ENCODE measurements around the gene CTRL. TPM values are rescaled to one million over a fixed set of nuclear protein-coding genes. Genes with fewer than 3 reads are reported as not detected.

The CTRL gene
- total RNA-seq, 2 experiments from 2014 or later: 2.9 to 3.1 TPM

DNA sequence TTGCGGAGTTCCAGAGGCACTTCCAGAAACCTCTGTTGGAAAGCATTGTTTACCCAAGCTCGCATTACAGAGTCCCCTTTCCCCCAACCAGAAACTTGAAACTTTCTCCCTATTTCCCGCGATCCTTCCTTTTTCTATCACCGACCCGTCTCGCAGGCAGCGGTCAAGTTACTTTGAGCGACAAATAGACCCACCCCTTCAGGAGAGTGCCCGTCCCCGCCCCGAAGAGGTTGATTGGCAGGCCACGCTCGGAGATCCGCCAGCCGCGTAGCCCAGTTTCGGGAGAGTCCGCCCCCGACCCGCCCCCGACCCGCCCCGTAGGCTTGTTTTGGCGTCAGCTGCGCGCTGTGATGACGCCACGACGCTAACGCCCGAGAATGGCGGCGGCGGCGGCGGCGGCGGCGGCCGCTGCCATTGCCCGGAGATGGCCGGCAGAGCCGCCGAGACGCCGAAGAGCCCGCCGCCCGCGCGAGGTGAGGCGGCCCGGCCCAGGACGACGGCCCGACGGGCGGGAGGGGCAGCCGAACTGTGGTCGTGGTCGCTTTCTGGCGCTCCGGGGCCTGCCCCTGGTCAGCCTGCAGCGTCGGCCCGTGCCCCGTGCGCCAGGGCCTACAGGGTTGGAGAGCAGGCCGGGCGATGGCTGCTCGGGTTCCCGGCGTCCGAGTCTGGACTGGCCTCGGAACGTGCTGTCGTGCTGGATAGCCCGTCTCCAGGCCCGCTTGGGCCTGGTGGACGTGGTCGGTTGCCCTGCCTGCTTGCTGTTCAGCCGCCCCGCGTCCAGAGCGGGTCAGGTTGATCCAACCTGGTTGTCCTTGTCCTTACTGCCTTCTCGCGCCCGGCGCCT lies 38.5 kb downstream of the CTRL start, which contains the start of gene PSKH1:
PSKH1 (plus strand) TSS at position 356 of the 844 bp plus-strand sequence. CDS start 15,496 bp downstream, outside the sequence.
- POLR2A ChIA-PET: interaction anchor here (0.6 to 3.4 kb wide), 6 partner anchors 36 to 349 kb away, joined by 3 to 18 read pairs (median 4); partner anchors contain the start of genes NUTF2 and PSMB10
- intact Hi-C loops (cut with micrococcal nuclease): loop anchor here (1.0 to 2.0 kb wide), 4 partner anchors 25 to 130 kb away; partner anchors contain the start of genes DDX28, DUS2 and NUTF2
- no peaks in the 10 kb centered on the region for H3K36me3 Mint-ChIP-seq
- peak; percentile 98 for DNase-seq
- no peaks in the 10 kb centered on the region for H3K9me3 Mint-ChIP-seq
- peaks cover 29% of the 10 kb centered on the region for H3K4me1 Mint-ChIP-seq (ENCODE audit: low read depth)
- H3K4me3 Mint-ChIP-seq: peak within 1 kb of the TSS; percentile 96
- no peaks in the 10 kb centered on the region for H3K27me3 Mint-ChIP-seq
- CTCF ChIA-PET: interaction anchor here (1.4 to 3.5 kb wide), 4 partner anchors 10 to 372 kb away, joined by 3 to 30 read pairs (median 8); partner anchors contain the start of genes NRN1L and PSMB10
- H3K27ac Mint-ChIP-seq: peak within 1 kb of the TSS; percentile 89

DNA sequence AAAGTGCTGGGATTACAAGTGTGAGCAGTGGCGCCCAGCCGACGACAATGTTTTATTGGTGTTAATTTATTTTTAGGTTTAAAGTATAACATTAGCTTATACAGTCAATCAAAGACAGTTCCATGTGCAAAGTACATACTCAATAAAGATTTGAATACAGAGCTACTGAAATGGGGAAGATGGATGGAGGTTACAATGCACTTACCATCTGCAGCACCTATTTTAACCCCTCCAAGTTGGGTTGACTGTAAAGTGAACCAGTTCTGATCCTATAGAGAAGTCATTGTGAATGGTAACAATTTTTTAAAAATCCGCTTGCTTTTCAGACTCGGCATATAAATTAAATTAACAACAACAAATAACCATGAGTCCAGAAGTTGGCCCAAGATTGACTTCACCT lies 39.3 kb downstream of the CTRL start:
- Mint-ChIP-seq H3K4me1 (ENCODE audit: low read depth) (peaks cover 29% of the 10 kb centered on the region), H3K27me3 (no peaks in the 10 kb centered on the region), H3K36me3 (no peaks in the 10 kb centered on the region), H3K4me3 (peak overlapping the region; percentile 96), H3K9me3 (no peaks in the 10 kb centered on the region), H3K27ac (peak overlapping the region; percentile 71)
- ChIA-PET POLR2A (interaction anchor here (0.6 to 3.4 kb wide), 6 partner anchors 36 to 173 kb away, joined by 3 to 18 read pairs (median 3); partner anchors contain the start of genes GFOD2, NUTF2 and PSMB10), CTCF (interaction anchor here (0.5 to 3.5 kb wide), 5 partner anchors 9 to 1232 kb away, joined by 3 to 30 read pairs (median 5); partner anchors contain the start of genes NRN1L and PSMB10)
- intact Hi-C loops (cut with micrococcal nuclease): loop anchor here (2.0 kb wide), 1 partner anchor 130 kb away; the partner anchor contains the start of genes DDX28 and DUS2
- no peak for DNase-seq

DNA sequence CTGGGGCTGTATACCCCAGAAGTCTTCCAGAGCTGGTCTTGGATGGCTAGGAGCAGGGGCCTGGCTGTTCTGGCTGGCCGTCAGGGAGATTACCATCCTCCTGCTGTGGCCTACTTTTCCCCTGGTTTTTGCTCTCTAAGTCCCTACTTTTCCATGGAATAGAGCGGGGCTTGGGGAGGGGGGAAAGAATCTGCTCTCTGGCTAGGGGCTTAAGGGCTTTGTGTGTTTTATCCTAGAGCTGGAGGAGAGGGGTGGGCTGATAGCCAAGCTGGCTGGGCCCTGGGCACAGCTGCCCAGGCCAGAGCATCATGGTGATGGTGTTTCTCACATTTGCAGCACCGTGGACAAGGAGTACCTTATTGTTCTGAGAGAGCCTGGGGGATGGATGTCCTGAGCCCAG lies 43.3 kb downstream of the CTRL start:
- intact Hi-C loops (cut with micrococcal nuclease): no loop called here
- no peak for DNase-seq
- H3K4me3 Mint-ChIP-seq: no peak overlapping the region
- no peaks in the 10 kb centered on the region for H3K9me3 Mint-ChIP-seq
- no peak overlapping the region for H3K27ac Mint-ChIP-seq
- H3K4me1 Mint-ChIP-seq (ENCODE audit: low read depth): peaks cover 7% of the 10 kb centered on the region
- no peaks in the 10 kb centered on the region for H3K27me3 Mint-ChIP-seq
- CTCF ChIA-PET: interaction anchor here (0.7 to 1.3 kb wide), 3 partner anchors 41 to 341 kb away, joined by 3 to 6 read pairs (median 3); no protein-coding TSS in a partner anchor
- peaks cover 8% of the 10 kb centered on the region for H3K36me3 Mint-ChIP-seq
- POLR2A ChIA-PET: no interaction called here

- H3K36me3 Mint-ChIP-seq: peaks cover 13% of the 10 kb centered on the region
- ChIA-PET POLR2A (no interaction called here), CTCF (interaction anchor here (1.0 to 2.1 kb wide), 6 partner anchors 14 to 510 kb away, joined by 3 to 11 read pairs (median 4); no protein-coding TSS in a partner anchor)
- H3K4me3 Mint-ChIP-seq: no peak overlapping the region
- intact Hi-C loops (cut with micrococcal nuclease): no loop called here
- H3K27me3 Mint-ChIP-seq: no peaks in the 10 kb centered on the region
- no peaks in the 10 kb centered on the region for H3K4me1 Mint-ChIP-seq (ENCODE audit: low read depth)
- no peak for DNase-seq
- H3K27ac Mint-ChIP-seq: no peak overlapping the region
- no peaks in the 10 kb centered on the region for H3K9me3 Mint-ChIP-seq
Measured at GRCh38 chr16:67886387-67886786, 45.3 kb downstream of the CTRL start.

DNA sequence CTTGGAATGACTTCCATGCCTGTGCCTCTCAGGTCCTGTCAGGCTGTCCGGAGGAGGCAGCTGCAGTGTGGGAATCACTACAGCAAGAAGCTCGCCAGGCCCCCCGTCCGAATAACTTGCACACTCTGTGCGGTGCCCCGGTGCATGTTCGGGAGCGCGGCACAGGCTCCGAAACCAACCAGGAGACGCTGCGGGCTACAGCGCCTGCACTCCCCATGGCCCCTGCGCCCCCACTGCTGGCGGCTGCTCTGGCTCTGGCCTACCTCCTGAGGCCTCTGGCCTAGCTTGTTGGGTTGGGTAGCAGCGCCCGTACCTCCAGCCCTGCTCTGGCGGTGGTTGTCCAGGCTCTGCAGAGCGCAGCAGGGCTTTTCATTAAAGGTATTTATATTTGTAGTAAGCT lies 45.7 kb downstream of the CTRL start:
- CTCF ChIA-PET: interaction anchor here (1.0 to 4.4 kb wide), 8 partner anchors 15 to 510 kb away, joined by 3 to 62 read pairs (median 4); no protein-coding TSS in a partner anchor
- H3K36me3 Mint-ChIP-seq: peaks cover 13% of the 10 kb centered on the region
- H3K9me3 Mint-ChIP-seq: no peaks in the 10 kb centered on the region
- no peak overlapping the region for H3K4me3 Mint-ChIP-seq
- H3K27me3 Mint-ChIP-seq: no peaks in the 10 kb centered on the region
- no peaks in the 10 kb centered on the region for H3K4me1 Mint-ChIP-seq (ENCODE audit: low read depth)
- POLR2A ChIA-PET: no interaction called here
- no peak overlapping the region for H3K27ac Mint-ChIP-seq
- DNase-seq: no peak
- intact Hi-C loops (cut with micrococcal nuclease): no loop called here

GRCh38 chr16:67885545-67885944 lies 46.1 kb downstream of the CTRL start:
- ChIA-PET POLR2A (interaction anchor here (1.4 kb wide), 1 partner anchor 43 kb away, joined by 3 read pairs; no protein-coding TSS in a partner anchor), CTCF (interaction anchor here (1.0 to 4.4 kb wide), 7 partner anchors 15 to 511 kb away, joined by 3 to 62 read pairs (median 3); no protein-coding TSS in a partner anchor)
- no peak for DNase-seq
- H3K4me1 Mint-ChIP-seq (ENCODE audit: low read depth): no peaks in the 10 kb centered on the region
- no peak overlapping the region for H3K4me3 Mint-ChIP-seq
- H3K9me3 Mint-ChIP-seq: no peaks in the 10 kb centered on the region
- H3K36me3 Mint-ChIP-seq: peaks cover 13% of the 10 kb centered on the region
- no peaks in the 10 kb centered on the region for H3K27me3 Mint-ChIP-seq
- intact Hi-C loops (cut with micrococcal nuclease): no loop called here
- no peak overlapping the region for H3K27ac Mint-ChIP-seq

- peaks cover 17% of the 10 kb centered on the region for H3K36me3 Mint-ChIP-seq
- H3K27me3 Mint-ChIP-seq: no peaks in the 10 kb centered on the region
- DNase-seq: no peak
- CTCF ChIA-PET: interaction anchor here (0.7 to 4.4 kb wide), 23 partner anchors 8 to 363 kb away, joined by 3 to 62 read pairs (median 8); partner anchors contain the start of genes CARMIL2, CTRL, DDX28 and DUS2
- no peak within 1 kb of the TSS for H3K27ac Mint-ChIP-seq
- H3K4me3 Mint-ChIP-seq: no peak within 1 kb of the TSS
- intact Hi-C loops (cut with micrococcal nuclease): loop anchor here (5.0 kb wide), 1 partner anchor 158 kb away; no protein-coding TSS in a partner anchor
- no peaks in the 10 kb centered on the region for H3K4me1 Mint-ChIP-seq (ENCODE audit: low read depth)
- POLR2A ChIA-PET: interaction anchor here (1.2 to 2.6 kb wide), 3 partner anchors 31 to 51 kb away, joined by 3 to 9 read pairs (median 5); partner anchors contain the start of gene PSMB10
- no peaks in the 10 kb centered on the region for H3K9me3 Mint-ChIP-seq
Measured at GRCh38 chr16:67884684-67885083, 47.0 kb downstream of the CTRL start, which contains the start of gene NRN1L. Gene NRN1L, plus strand, starts transcription at chr16:67884885. Its CDS starts 19 bp downstream, at chr16:67884904.

DNA sequence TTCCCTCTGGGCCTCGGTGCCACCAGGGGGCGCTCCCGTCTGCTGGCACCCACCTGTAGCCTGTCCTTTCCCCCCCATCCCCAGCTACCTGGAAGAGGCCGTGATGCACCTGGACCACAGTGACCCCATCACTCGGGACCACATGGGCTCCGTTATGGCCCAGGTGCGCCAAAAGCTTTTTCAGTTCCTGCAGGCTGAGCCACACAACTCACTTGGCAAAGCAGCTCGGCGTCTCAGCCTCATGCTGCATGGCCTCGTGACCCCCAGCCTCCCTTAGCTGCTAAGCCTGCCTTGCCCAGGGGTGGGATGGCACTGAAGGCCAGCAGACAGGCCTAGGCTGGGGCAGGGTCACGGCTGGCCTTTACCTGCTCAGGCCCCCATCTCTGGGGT lies 47.8 kb downstream of the CTRL start:
- Mint-ChIP-seq H3K27me3 (no peaks in the 10 kb centered on the region), H3K36me3 (peaks cover 20% of the 10 kb centered on the region), H3K27ac (no peak overlapping the region), H3K4me3 (no peak overlapping the region), H3K4me1 (ENCODE audit: low read depth) (no peaks in the 10 kb centered on the region), H3K9me3 (no peaks in the 10 kb centered on the region)
- DNase-seq: peak; percentile 73
- intact Hi-C loops (cut with micrococcal nuclease): loop anchor here (1.0 to 5.0 kb wide), 2 partner anchors 44 to 158 kb away; no protein-coding TSS in a partner anchor
- CTCF ChIA-PET: interaction anchor here (0.5 to 4.4 kb wide), 35 partner anchors 9 to 666 kb away, joined by 3 to 62 read pairs (median 4); partner anchors contain the start of genes CARMIL2, CTRL, DDX28 and DUS2
- POLR2A ChIA-PET: interaction anchor here (0.8 to 2.6 kb wide), 3 partner anchors 31 to 52 kb away, joined by 3 to 9 read pairs (median 5); partner anchors contain the start of gene PSMB10

DNA sequence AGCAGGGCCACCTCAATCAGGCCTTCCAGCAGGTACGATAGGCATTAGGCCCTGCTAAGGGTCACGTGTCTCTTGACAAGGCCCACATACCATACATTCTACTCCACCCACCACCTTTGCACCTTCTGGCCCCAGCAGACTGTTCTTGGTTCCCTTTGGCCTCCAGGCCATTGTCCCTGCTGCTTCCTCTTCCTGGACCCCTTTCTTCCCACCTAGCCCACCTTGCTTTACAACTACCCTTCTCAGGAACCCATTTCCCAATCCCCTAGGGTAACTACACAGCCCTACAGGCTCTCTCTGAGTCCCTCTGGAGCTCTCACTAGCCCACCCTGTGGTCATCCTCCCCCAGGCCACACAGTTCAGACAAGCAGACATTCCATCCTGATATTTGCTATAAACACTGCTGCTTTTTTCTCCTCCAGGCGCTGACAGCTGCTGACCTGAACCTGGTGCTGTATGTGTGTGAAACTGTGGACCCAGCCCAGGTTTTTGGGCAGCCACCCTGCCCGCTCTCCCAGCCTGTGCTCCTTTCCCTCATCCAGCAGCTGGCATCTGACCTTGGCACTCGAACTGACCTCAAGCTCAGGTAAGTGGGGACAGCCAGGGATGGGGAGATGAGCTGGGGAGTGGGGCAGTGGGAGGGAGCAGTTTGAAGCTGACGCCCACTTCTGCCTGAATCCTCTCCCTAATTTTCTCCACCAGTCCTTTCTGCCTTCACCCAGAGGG lies 48.4 kb downstream of the CTRL start:
- intact Hi-C loops (cut with micrococcal nuclease): loop anchor here (1.0 to 5.0 kb wide), 2 partner anchors 45 to 159 kb away; no protein-coding TSS in a partner anchor
- CTCF ChIA-PET: interaction anchor here (0.9 to 4.4 kb wide), 30 partner anchors 9 to 345 kb away, joined by 3 to 62 read pairs (median 6); partner anchors contain the start of genes CARMIL2, CTRL, DDX28 and DUS2
- no peaks in the 10 kb centered on the region for H3K27me3 Mint-ChIP-seq
- H3K36me3 Mint-ChIP-seq: peaks cover 23% of the 10 kb centered on the region
- H3K4me3 Mint-ChIP-seq: no peak overlapping the region
- H3K9me3 Mint-ChIP-seq: no peaks in the 10 kb centered on the region
- no peak overlapping the region for H3K27ac Mint-ChIP-seq
- DNase-seq: no peak
- no peaks in the 10 kb centered on the region for H3K4me1 Mint-ChIP-seq (ENCODE audit: low read depth)
- POLR2A ChIA-PET: interaction anchor here (0.8 to 2.6 kb wide), 3 partner anchors 32 to 53 kb away, joined by 3 to 9 read pairs (median 5); partner anchors contain the start of gene PSMB10

DNA sequence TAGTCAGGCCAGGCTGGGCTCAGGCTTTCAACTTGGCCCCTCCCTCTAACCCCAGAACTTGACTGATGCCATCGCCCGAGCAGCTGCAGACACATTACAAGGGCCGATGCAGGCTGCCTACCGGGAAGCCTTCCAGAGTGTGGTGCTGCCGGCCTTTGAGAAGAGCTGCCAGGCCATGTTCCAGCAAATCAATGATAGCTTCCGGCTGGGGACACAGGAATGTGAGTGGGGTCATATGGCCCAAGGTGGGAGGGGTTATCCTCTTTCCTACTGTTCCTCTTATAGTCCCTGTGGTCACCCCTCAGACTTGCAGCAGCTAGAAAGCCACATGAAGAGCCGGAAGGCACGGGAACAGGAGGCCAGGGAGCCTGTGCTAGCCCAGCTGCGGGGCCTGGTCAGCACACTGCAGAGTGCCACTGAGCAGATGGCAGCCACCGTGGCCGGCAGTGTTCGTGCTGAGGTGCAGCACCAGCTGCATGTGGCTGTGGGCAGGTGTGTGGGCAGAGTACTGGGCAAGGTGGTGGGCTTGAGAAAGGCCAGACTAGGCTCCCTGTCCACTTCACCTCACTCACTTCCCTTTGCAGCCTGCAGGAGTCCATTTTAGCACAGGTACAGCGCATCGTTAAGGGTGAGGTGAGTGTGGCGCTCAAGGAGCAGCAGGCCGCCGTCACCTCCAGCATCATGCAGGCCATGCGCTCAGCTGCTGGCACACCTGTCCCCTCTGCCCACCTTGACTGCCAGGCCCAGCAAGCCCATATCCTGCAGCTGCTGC lies 49.1 kb downstream of the CTRL start:
- H3K4me3 Mint-ChIP-seq: no peak overlapping the region
- no peaks in the 10 kb centered on the region for H3K27me3 Mint-ChIP-seq
- DNase-seq: no peak
- CTCF ChIA-PET: interaction anchor here (0.8 to 4.4 kb wide), 16 partner anchors 8 to 210 kb away, joined by 3 to 62 read pairs (median 16); partner anchors contain the start of genes CTRL, EDC4 and PSKH1
- no peak overlapping the region for H3K27ac Mint-ChIP-seq
- no peaks in the 10 kb centered on the region for H3K9me3 Mint-ChIP-seq
- no peaks in the 10 kb centered on the region for H3K4me1 Mint-ChIP-seq (ENCODE audit: low read depth)
- peaks cover 26% of the 10 kb centered on the region for H3K36me3 Mint-ChIP-seq
- POLR2A ChIA-PET: interaction anchor here (1.0 to 2.6 kb wide), 3 partner anchors 48 to 54 kb away, joined by 3 to 9 read pairs (median 5); partner anchors contain the start of gene PSMB10
- intact Hi-C loops (cut with micrococcal nuclease): loop anchor here (1.0 to 5.0 kb wide), 2 partner anchors 46 to 160 kb away; no protein-coding TSS in a partner anchor
